GM18517 (cell line): ENCODE data around the gene MOGAT3.

Experiments
- ATAC-seq: cut with Tn5 transposase; IDR thresholded peaks from one replicate; pipeline ENCODE4 v1.9.1; 2021; ENCODE audit warnings: mild to moderate bottlenecking, moderate library complexity; ENCODE audit not compliant: unreplicated experiment

The MOGAT3 gene, protein sequence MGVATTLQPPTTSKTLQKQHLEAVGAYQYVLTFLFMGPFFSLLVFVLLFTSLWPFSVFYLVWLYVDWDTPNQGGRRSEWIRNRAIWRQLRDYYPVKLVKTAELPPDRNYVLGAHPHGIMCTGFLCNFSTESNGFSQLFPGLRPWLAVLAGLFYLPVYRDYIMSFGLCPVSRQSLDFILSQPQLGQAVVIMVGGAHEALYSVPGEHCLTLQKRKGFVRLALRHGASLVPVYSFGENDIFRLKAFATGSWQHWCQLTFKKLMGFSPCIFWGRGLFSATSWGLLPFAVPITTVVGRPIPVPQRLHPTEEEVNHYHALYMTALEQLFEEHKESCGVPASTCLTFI

DNA sequence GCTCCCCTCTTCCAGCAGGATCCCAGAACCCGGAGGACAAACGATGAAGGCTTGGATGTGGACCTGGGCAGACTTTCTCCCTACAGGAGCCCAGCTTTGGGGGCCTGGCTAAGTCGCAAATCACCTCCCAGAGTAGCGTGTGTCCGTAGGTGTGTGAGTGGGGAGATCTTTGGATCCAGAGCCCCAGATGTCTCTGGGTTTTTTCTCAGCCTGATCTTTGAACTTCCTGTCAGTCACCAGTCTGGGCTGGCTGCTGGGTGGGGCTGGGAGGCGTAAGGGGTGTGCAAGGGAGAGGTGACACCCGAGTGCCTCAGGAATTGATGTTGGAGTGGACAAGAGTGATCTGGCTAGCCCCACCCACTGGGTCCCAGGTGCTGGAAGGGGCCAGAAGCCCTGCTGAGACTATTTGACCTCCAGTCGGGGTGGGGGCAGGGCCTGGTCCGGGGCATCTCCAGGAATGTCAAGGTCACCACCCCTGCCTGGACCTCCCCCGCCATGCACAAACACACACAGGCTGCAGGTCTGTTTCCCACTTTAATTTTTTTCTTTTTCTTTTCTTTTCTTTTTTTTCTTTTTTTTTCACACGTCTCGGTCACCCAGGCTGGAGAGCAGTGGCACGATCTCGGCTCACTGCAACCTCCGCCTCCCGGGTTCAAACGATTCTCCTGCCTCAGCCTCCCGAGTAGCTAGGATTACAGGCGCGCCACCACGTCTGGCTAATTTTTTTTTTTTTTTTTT lies at the start of gene MOGAT3:
MOGAT3 (minus strand) TSS at position 175 of the 738 bp plus-strand sequence. CDS start 182 bp downstream, outside the sequence.
- ATAC-seq: no peak

- no peak for ATAC-seq
Observed at GRCh38 chr7:101250324-101250723, 49.5 kb upstream of the MOGAT3 start.

DNA sequence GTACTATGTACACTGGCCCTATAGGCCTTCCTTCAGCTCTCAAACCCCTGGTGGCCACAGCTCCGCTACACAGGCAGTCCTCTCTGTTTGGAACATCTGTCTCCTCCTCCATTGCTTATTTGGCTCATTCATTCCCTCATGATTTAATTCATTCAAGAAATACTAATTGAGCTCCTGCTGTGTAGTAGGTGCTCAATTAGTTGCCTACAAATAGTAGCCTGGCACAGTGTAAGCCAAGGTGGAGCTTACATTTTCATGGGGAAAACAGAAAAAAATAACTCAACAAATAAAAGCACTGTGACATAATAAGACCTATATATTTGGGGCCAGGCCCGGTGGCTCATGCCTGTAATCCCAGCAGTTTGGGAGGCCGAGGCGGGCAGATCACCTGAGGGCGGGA lies 47.4 kb upstream of the MOGAT3 start:
- ATAC-seq: no peak

GRCh38 chr7:101245147-101245668 lies 44.4 kb upstream of the MOGAT3 start:
- no peak for ATAC-seq

- ATAC-seq: peak; percentile 88
Observed at GRCh38 chr7:101244375-101245146, 43.7 kb upstream of the MOGAT3 start, which contains the start of gene FIS1. Gene FIS1, minus strand, starts transcription at chr7:101245081. Its CDS starts 77 bp downstream, at chr7:101245004.

DNA sequence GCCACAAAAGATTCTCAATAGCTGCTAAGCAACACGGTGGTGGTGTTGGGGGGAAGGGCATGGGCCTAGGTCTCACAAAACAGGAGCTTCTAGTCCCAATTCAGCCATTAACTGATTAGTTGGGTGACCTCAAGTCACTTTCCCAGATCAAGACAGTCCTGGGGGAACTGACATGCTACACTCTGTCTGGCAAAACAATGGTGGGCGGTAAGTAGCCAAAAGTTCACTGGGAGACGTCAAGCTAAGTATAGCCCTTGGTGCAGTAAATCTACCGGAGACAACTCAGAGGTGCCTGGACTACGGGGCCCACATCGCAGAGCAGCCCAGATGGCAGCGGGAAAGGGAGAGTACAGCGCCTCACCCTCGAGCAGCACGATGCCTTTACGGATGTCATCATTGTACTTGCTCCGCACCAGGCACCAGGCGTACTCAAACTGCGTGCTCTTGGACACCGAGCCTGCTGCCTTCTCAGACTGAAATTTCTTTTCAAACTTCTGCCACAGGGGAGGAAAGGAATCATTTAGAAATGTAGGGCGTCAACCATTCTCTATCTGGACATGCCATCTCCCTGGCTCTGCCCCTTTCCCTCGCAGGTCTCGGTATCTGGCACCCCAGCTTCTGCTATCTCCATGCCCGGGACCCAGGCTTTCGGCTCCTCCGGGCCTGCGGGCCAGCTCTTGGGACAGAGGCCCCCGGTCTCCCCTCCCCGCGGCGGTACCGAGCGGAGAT lies 43.0 kb upstream of the MOGAT3 start:
- ATAC-seq: no peak

- ATAC-seq: no peak
Observed at GRCh38 chr7:101241443-101242349, 40.9 kb upstream of the MOGAT3 start.

GRCh38 chr7:101241015-101241363 lies 40.2 kb upstream of the MOGAT3 start:
- no peak for ATAC-seq

GRCh38 chr7:101240226-101241014 lies 39.6 kb upstream of the MOGAT3 start:
- ATAC-seq: no peak

DNA sequence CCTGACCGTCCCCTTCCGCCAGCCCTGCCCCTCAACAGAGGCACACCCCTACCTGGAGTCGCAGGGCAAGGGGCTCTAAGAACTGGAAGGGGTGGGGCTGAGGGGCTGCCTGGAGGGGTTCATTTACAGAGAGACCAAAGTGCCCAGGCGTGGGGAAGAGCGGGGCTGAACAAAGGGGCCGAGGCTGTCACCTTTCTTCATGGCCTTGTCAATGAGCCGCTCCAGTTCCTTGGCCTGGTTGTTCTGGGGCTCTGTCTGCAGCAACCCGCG lies 39.0 kb upstream of the MOGAT3 start:
- ATAC-seq: no peak

DNA sequence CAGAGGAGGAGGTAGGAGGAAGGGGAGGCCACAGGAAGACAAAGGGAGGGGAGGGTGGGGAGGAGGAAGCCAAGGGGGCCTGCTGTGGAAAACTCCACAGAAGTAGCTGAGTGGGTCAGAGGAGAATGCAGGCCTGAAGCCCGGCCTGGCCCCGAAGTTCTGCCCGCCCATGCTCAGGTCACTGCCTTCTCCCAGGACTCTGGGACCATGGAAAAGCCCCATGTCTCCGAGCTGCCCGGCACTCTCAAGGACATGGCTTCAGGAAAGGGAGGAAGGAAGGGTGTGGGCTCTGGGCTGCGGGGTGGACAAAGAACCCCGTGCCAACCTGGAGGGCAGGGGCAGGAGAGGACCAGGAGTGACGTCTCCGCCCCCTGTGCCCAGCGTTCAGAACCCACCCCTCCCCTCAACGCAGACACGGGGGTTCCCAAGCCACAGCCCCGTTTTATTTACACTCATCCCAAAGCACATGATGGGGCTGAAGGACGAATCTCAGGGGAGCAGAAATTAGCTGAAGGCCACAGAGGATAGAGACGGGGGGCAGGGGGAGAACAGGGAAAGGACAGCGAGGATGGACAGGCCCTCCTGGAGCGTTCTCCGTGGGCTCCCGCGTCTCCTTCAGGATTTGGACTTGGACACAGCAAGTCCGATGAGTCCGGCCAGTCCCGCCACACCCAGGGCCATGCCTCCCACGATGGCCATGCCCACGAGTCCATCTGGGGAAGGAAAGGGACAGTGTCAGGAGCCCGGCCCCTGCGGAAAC lies 38.5 kb upstream of the MOGAT3 start:
- ATAC-seq: no peak

- no peak for ATAC-seq
Observed at GRCh38 chr7:101238226-101239182, 37.7 kb upstream of the MOGAT3 start.

DNA sequence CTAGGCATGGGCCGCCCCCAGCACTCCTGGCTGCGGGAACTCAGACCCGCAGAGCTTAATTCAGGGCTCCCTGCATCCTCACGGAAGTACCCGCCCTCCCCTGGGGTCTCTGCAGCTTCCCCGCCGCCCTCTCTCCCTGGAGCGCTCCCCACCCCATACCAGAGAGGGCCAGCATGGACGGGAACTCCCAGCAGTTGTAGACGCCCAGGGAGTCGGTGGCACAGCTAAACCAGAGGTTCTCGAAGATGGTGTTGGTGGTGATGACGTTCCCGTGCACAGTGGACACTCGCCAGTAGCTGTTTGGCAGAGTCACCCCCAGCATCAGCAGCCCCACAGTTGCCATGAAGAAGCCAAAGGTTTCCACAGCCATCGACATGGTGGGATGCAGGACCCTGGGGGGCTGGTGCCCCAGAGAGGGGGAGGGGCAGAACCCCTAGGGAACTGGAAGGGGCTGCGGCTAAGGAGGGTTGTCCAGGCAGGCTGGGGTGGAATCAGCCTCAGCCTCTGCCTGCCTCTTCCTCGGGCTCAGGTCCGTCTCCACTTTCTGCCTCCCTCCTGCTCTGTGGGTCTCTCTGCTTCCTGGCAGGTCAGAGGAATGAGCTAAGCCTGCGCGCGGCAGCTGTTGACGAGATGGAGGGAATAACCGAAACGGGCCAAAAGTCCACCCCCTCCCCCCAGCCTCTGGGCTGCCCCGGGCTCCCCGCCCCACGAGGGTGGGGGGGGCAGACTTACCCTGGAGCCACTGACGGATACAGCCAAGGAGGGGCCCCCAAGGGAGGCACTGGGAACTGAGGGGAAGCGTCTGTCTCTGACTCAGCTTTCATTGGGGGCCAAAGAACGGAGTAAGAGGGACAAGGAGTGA lies 36.6 kb upstream of the MOGAT3 start, which contains the start of gene CLDN15:
CLDN15 (minus strand) TSS at position 597 of the 862 bp plus-strand sequence; CDS start at position 376, 221 bp downstream.
- no peak for ATAC-seq

DNA sequence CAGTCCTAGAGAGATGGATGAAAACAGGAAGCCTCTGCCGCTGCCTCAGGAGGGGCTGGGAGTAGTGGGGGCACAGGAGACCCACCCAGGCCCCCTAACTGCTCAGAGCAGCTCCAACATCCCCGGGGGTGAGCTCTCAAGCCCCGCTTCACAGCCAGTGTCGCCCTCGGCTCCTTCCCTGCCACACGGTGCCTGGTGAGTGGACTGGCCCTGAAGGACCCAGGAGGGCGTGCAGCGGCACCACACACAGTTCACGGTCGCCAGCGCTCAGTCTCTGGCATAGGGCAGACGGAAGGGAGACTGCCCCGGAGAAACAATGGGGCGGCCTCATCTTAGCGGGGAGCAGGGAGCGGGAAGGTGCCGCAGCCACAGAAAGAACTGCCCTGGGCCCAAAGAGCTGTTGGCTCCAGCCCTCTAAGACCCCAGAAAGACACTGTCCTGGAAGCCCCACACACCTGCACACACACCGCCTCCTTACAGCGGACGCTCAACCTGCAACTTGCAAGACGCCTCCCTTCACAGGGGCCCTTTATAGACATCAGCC lies 35.5 kb upstream of the MOGAT3 start:
- ATAC-seq: no peak

DNA sequence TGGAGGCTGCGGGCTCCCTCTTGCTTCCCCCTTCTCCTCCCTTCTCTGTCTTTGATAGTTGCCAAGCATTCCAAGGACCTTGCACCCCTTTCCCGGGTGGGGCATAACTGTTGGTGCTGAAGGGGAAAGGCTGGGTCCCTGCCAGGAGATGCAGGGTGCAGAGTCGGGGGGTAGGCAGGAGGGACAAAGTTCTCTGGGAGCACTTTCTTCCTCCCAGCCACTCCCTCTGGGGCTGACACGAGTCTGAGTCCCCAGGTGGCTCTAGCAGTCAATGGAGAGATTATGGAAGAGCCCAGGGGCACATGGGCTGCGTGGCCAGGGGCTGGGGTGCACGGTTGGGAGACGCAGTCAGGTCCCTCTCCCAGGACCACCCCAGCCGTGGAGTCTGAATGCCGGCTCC lies 34.7 kb upstream of the MOGAT3 start:
- ATAC-seq: no peak

- ATAC-seq: no peak
Observed at GRCh38 chr7:101235050-101235449, 34.2 kb upstream of the MOGAT3 start.
